Heart right ventricle (tissue), 16 donors: Measurements from ENCODE around the gene CNIH1. TPM values are rescaled to one million over a fixed set of nuclear protein-coding genes. Genes with fewer than 3 reads are reported as not detected.

ENCODE experiments used
- ATAC-seq, 8 donors: fragments of 200-7000 bp; cut with Tn5 transposase; one replicate each; pipeline ENCODE4 v1.9.1; 2020; ENCODE audit warnings: mild to moderate bottlenecking in 8 of 8, moderate library complexity in 8 of 8, moderate number of reproducible peaks in 1 of 8
- DNase-seq, 2 donors: peaks; one replicate each; pipeline ENCODE4 v3.0.0-alpha.2; 2020
- H3K27ac ChIP-seq, 10 donors: fragments of 200-600 bp; sonication (generic) in 2 of 10; one replicate each; pipeline versions ENCODE4 v1.5.0 to v1.8.0; 2020 to 2022; ENCODE audit warnings: mild to moderate bottlenecking in 3 of 10
- H3K27me3 ChIP-seq, 7 donors: fragments of 200-600 bp; one replicate each; pipeline ENCODE4 v1.8.0; 2021 to 2022; ENCODE audit warnings: mild to moderate bottlenecking in 2 of 7
- H3K36me3 ChIP-seq, 9 donors: fragments of 200-600 bp; sonication (generic) in 1 of 9; one replicate each; pipeline versions ENCODE4 v1.5.0 to v1.8.0; 2020 to 2022; ENCODE audit warnings: mild to moderate bottlenecking in 2 of 9
- H3K4me1 ChIP-seq, 9 donors: fragments of 200-600 bp; sonication (generic) in 1 of 9; one replicate each; pipeline versions ENCODE4 v1.5.0 to v1.8.0; 2020 to 2022; ENCODE audit warnings: mild to moderate bottlenecking in 4 of 9
- H3K4me3 ChIP-seq, 10 donors: fragments of 200-600 bp; sonication (generic) in 2 of 10; one replicate each; pipeline versions ENCODE4 v1.5.0 to v1.8.0; 2020 to 2022; ENCODE audit warnings: mild to moderate bottlenecking in 7 of 10, moderate library complexity in 2 of 10
- H3K9me3 ChIP-seq, 11 donors: fragments of 200-600 bp in 10 of 11; sonication (generic) in 2 of 11; one replicate each; pipeline versions ENCODE4 v1.5.0 to v1.8.0; 2013 to 2022; ENCODE audit warnings: mild to moderate bottlenecking in 2 of 11, control low read depth in 1 of 11, moderate library complexity in 1 of 11
- CTCF ChIP-seq, 9 donors: fragments of 200-600 bp; sonication (generic) in 2 of 9; IDR thresholded peaks; one replicate each; pipeline versions ENCODE4 v1.5.0 to v1.8.0; 2021 to 2022; ENCODE audit warnings: antibody characterized with exemption in 9 of 9, mild to moderate bottlenecking in 5 of 9, moderate library complexity in 1 of 9
- WGBS, 2 donors: extraction: QIAGEN DNeasy Blood & Tissue Kit; methylation state at CpG; one replicate each; pipeline ENCODE4 v1.1.7; 2013; ENCODE audit warnings: inconsistent platforms in 1 of 2; 5-methylcytosine and 5-hydroxymethylcytosine counted together
- intact Hi-C, 10 donors: fragments of 100-400 bp; cut with DNase I; formaldehyde crosslinking; loops; one replicate each; pipeline versions ENCODE4 v1.11.1 to v1.14.2; 2022
- polyA plus RNA-seq, 2 donors: library from polyadenylated mRNA; stranded (reverse); fragments of 200-250 nt; gene quantifications; one replicate each; pipeline ENCODE4 v1.2.3, GENCODE V29; 2013
- total RNA-seq, 10 donors: library from RNA; stranded (reverse); fragmentation: NEBNext Ultra II Directional in 3 of 10; extraction: Animal tissue kit (Norgen Biotek cat#: 25700) in 3 of 10; gene quantifications; one replicate each; pipeline versions ENCODE4 v1.2.1 to v1.2.4, GENCODE V29; 2021 to 2023
- donor health status: Arrhythmogenic right ventricular cardiomyopathy.
- donor health status: ischemic (EF 13 %, LVEDD 7.1; RV severe dilation, severe dysfunction).
- donor health status: healthy with polysubstance abuse.
- donor health status: DM: no; HTN: yes; CAD: no.
- donor health status: DM: no; HTN: no; CAD: no.
- donor health status: ischemic (EF 25% LVEDD 6.9; RV normal size, moderate dysfunction).
- donor health status: ischemic (EF 25% LVEDD 5.7; RV mildly dilated, moderate dysfunction).
- donor health status: healthy.
- donor health status: DM: yes; HTN: yes; CAD: no.
- donor health status: Ischemic cardiomyopathy.
- donor health status: ischemic (EF 35%, LVEDD 5.7; RV mildly dilated, moderate dysfunction).
- donor health status: nonischemic (EF 11% LVEDD 7.7; RV severe dilation, severe dysfunction).
- donor health status: DM: yes; HTN: yes; CAD: no.
- donor health status: PGD.
- donor health status: ischemic (EF 29% LVEDD 5.4; RV normal size, mild dysfunction).
- donor health status: nonischemic (EF 23%, LVEDD 6.1; RV moderate dilation, normal function).

The CNIH1 gene
- total and polyA plus RNA-seq, 12 donors = 26.8 to 114 (median 91.4) TPM

- Histone ChIP-seq H3K36me3 (no peaks in the 10 kb centered on the region), H3K27me3 (no peaks in the 10 kb centered on the region), H3K27ac (no peak overlapping the region), H3K4me1 (peaks cover 0 to 22% (median 0%) of the 10 kb centered on the region in 9 donors), H3K9me3 (no peaks in the 10 kb centered on the region), H3K4me3 (no peak overlapping the region)
- no peak for ATAC-seq
- no peak for DNase-seq
- WGBS, 2 donors = 82 to 84% methylated on average over 3 of the region's 3 CpGs
- TF ChIP-seq CTCF (IDR thresholded peaks at IDR 0.05) = no peak
- intact Hi-C loops = no loop called here
Measured at GRCh38 chr14:54451961-54452360, 10.8 kb upstream of the CNIH1 start.

GRCh38 chr14:54451121-54451601 is 10.0 kb upstream of the CNIH1 start:
- intact Hi-C loops = no loop called here
- DNase-seq (no peak), ATAC-seq (no peak)
- 84 to 87% methylated on average over 7 of the region's 7 CpGs for WGBS, 2 donors
- H3K4me1 ChIP-seq = peaks cover 0 to 30% (median 0%) of the 10 kb centered on the region in 9 donors
- no peaks in the 10 kb centered on the region for H3K9me3 ChIP-seq
- no peaks in the 10 kb centered on the region for H3K36me3 ChIP-seq
- H3K27ac ChIP-seq = peak overlapping the region in 1 of 10 donors; percentile 37
- no peak overlapping the region for H3K4me3 ChIP-seq
- no peak for TF ChIP-seq CTCF (IDR thresholded peaks at IDR 0.05)
- no peaks in the 10 kb centered on the region for H3K27me3 ChIP-seq

- ATAC-seq (peak in 1 of 8 donors; percentile 7), DNase-seq (no peak)
- intact Hi-C loops = no loop called here
- no peaks in the 10 kb centered on the region for H3K27me3 ChIP-seq
- H3K4me1 ChIP-seq = peaks cover 0 to 35% (median 0%) of the 10 kb centered on the region in 9 donors
- no peaks in the 10 kb centered on the region for H3K9me3 ChIP-seq
- WGBS, 2 donors = 60 to 71% methylated on average over 3 of the region's 3 CpGs
- no peak overlapping the region for H3K4me3 ChIP-seq
- TF ChIP-seq CTCF (IDR thresholded peaks at IDR 0.05) = no peak
- peak overlapping the region in 1 of 10 donors; percentile 37 for H3K27ac ChIP-seq
- H3K36me3 ChIP-seq = no peaks in the 10 kb centered on the region
Measured at GRCh38 chr14:54450535-54450934, 9.4 kb upstream of the CNIH1 start.

GRCh38 chr14:54447231-54447692 is 6.1 kb upstream of the CNIH1 start:
- intact Hi-C loops = loop anchor here in 1 of 10 donors (5.0 kb wide), 1 partner anchor 35 kb away; no protein-coding TSS in a partner anchor
- Histone ChIP-seq H3K27ac (peak overlapping the region in 1 of 10 donors; percentile 64), H3K27me3 (no peaks in the 10 kb centered on the region), H3K36me3 (no peaks in the 10 kb centered on the region), H3K9me3 (no peaks in the 10 kb centered on the region), H3K4me1 (peaks cover 0 to 35% (median 0%) of the 10 kb centered on the region in 9 donors), H3K4me3 (no peak overlapping the region)
- 90 to 91% methylated on average over 8 of the region's 8 CpGs for WGBS, 2 donors
- no peak for TF ChIP-seq CTCF (IDR thresholded peaks at IDR 0.05)
- peak in 2 of 8 donors; percentile 43 to 58 for ATAC-seq
- no peak for DNase-seq
